DOHH2 (cell line): ENCODE results near the gene HDAC10.

Experiments
- CTCF ChIP-seq: fragments of 200-600 bp; sonication (generic); IDR thresholded peaks from one replicate; pipeline ENCODE4 v1.5.1; 2014; ENCODE audit warnings: antibody characterized with exemption, mild to moderate bottlenecking, low read depth, low read length; ENCODE audit not compliant: poor library complexity, severe bottlenecking
- EZH2phosphoT487 ChIP-seq: fragments of 200-600 bp; sonication (generic); IDR thresholded peaks from 2 replicates; pipeline ENCODE4 v1.6.1; 2017; ENCODE audit warnings: borderline replicate concordance, mild to moderate bottlenecking, antibody characterized with exemption, low read length, moderate library complexity, mixed read lengths

- TF ChIP-seq CTCF (peak; percentile 43), EZH2phosphoT487 (no peak)
These were observed 16.7 kb upstream of the HDAC10 start for GRCh38 chr22:50267591-50268390.
